HepG2 (cell line): ENCODE data around the gene C11orf68. TPM values are rescaled to one million over a fixed set of nuclear protein-coding genes. Genes with fewer than 3 reads are reported as not detected.

Experiments
- DNMT3B ChIP-seq: conservative IDR thresholded peaks from 2 replicates; pipeline ENCODE4 v1.6.1; 2016; ENCODE audit warnings: missing biosample characterization, control low read depth
- ONECUT2 ChIP-seq: sonication (generic); formaldehyde crosslinking; IDR thresholded peaks from 2 replicates; pipeline ENCODE4 v1.4.0; 2020; ENCODE audit warnings: missing genetic modification reagents
- PRMT3 ChIP-seq: sonication (generic); formaldehyde crosslinking; IDR thresholded peaks from 2 replicates; pipeline ENCODE4 v1.8.1; 2022; ENCODE audit warnings: low read depth, mild to moderate bottlenecking, moderate library complexity, missing genetic modification reagents, borderline replicate concordance
- SRSF9 ChIP-seq: fragments of 200-400 bp; formaldehyde crosslinking; IDR thresholded peaks from 2 replicates; pipeline ENCODE4 v1.6.1; 2018; ENCODE audit warnings: borderline replicate concordance, mild to moderate bottlenecking, low read depth, low read length; ENCODE audit not compliant: insufficient read depth, poor library complexity, severe bottlenecking
- ZNF335 ChIP-seq: sonication (generic); formaldehyde crosslinking; IDR thresholded peaks from 2 replicates; pipeline ENCODE4 v1.4.0; 2020; ENCODE audit warnings: missing genetic modification reagents
- ZNF772 ChIP-seq: sonication (generic); formaldehyde crosslinking; IDR thresholded peaks from 2 replicates; pipeline ENCODE4 v1.5.0; 2020; ENCODE audit warnings: mild to moderate bottlenecking, missing genetic modification reagents
- polyA plus RNA-seq, 8 experiments: library from polyadenylated mRNA; depleted of rRNA in 3 of 8; stranded (reverse) in 7 of 8; unstranded in 1 of 8; fragments of >200 nt; fragmentation: Illumina TruSeq in 4 of 8; extraction: Trizol in 4 of 8; gene quantifications; 2 replicates each; pipeline versions ENCODE4 v1.2.1 to v1.2.3, GENCODE V29; 2011 to 2016; ENCODE audit warnings: low read depth in 4 of 8, missing spikeins in 1 of 8, mixed read lengths in 1 of 8; ENCODE audit not compliant: insufficient read depth in 1 of 8
- total RNA-seq, 5 experiments: library from RNA; depleted of rRNA; stranded (reverse); fragments of >200 nt; fragmentation: Illumina TruSeq; extraction: Trizol; gene quantifications; 2 replicates each; pipeline ENCODE4 v1.2.3, GENCODE V29; 2016; ENCODE audit warnings: low read depth in 1 of 5
- TF ChIP-seq, protein P1 (sequence below): sonication (generic); formaldehyde crosslinking; IDR thresholded peaks from 2 replicates; pipeline ENCODE4 v1.4.0; 2020; ENCODE audit warnings: missing genetic modification reagents, borderline replicate concordance
- TF ChIP-seq, protein P2 (sequence below): sonication (generic); formaldehyde crosslinking; IDR thresholded peaks from 2 replicates; pipeline ENCODE4 v1.9.0; 2022; ENCODE audit warnings: low read depth, missing genetic modification reagents
- TF ChIP-seq, protein P3 (sequence below): sonication (generic); formaldehyde crosslinking; IDR thresholded peaks from 2 replicates; pipeline ENCODE4 v1.4.0; 2020; ENCODE audit warnings: missing genetic modification reagents
- TF ChIP-seq, protein P4 (sequence below): sonication (generic); formaldehyde crosslinking; IDR thresholded peaks from 2 replicates; pipeline ENCODE4 v1.8.0; 2022; ENCODE audit warnings: low read depth, missing genetic modification reagents

Gene C11orf68
- total and polyA plus RNA-seq, 2 of the 13 experiments (the other 11 are each of a cell fraction or from before 2014, with no cell fraction given) = 8.4 to 28.3 TPM

DNA sequence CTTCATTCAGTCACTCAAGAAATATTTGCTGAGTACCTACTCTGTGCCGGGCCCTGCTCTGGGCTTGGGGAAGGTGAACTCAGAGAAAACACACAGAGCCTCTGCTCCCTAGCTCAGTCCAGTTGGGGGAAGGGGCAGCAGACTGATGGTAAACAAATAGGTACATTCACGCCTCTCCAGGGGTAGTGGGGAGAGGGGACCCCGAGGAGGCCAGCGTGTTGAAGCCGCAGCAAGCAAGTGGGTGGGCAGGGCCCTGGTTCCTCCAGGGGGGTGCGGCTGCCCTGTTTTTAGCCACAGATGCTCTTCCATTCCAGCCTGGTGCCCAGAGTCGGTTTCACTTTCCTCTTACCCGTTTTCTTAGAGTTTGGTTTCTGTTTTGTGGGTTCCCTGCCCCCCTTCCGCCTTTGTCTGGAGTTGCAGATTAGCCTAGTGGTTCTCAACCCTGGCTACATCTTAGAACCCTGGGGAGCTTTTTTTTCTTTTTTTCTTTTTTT lies 9.1 kb upstream of the C11orf68 start (continued):
- TF ChIP-seq, protein P1, sequence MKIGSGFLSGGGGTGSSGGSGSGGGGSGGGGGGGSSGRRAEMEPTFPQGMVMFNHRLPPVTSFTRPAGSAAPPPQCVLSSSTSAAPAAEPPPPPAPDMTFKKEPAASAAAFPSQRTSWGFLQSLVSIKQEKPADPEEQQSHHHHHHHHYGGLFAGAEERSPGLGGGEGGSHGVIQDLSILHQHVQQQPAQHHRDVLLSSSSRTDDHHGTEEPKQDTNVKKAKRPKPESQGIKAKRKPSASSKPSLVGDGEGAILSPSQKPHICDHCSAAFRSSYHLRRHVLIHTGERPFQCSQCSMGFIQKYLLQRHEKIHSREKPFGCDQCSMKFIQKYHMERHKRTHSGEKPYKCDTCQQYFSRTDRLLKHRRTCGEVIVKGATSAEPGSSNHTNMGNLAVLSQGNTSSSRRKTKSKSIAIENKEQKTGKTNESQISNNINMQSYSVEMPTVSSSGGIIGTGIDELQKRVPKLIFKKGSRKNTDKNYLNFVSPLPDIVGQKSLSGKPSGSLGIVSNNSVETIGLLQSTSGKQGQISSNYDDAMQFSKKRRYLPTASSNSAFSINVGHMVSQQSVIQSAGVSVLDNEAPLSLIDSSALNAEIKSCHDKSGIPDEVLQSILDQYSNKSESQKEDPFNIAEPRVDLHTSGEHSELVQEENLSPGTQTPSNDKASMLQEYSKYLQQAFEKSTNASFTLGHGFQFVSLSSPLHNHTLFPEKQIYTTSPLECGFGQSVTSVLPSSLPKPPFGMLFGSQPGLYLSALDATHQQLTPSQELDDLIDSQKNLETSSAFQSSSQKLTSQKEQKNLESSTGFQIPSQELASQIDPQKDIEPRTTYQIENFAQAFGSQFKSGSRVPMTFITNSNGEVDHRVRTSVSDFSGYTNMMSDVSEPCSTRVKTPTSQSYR (CRISPR knock-in tag) = peak; percentile 47; the same call in 1 of the 2 replicates
- TF ChIP-seq SRSF9 (no peak), ZNF772 (CRISPR knock-in tag) (no peak), DNMT3B (CRISPR knock-in tag) (no peak), ONECUT2 (CRISPR knock-in tag) (no peak), PRMT3 (CRISPR knock-in tag) (no peak), ZNF335 (CRISPR knock-in tag) (no peak)
- TF ChIP-seq, protein P2, sequence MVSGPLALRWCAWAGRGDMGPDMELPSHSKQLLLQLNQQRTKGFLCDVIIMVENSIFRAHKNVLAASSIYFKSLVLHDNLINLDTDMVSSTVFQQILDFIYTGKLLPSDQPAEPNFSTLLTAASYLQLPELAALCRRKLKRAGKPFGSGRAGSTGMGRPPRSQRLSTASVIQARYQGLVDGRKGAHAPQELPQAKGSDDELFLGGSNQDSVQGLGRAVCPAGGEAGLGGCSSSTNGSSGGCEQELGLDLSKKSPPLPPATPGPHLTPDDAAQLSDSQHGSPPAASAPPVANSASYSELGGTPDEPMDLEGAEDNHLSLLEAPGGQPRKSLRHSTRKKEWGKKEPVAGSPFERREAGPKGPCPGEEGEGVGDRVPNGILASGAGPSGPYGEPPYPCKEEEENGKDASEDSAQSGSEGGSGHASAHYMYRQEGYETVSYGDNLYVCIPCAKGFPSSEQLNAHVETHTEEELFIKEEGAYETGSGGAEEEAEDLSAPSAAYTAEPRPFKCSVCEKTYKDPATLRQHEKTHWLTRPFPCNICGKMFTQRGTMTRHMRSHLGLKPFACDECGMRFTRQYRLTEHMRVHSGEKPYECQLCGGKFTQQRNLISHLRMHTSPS = no peak
- TF ChIP-seq, protein P3, sequence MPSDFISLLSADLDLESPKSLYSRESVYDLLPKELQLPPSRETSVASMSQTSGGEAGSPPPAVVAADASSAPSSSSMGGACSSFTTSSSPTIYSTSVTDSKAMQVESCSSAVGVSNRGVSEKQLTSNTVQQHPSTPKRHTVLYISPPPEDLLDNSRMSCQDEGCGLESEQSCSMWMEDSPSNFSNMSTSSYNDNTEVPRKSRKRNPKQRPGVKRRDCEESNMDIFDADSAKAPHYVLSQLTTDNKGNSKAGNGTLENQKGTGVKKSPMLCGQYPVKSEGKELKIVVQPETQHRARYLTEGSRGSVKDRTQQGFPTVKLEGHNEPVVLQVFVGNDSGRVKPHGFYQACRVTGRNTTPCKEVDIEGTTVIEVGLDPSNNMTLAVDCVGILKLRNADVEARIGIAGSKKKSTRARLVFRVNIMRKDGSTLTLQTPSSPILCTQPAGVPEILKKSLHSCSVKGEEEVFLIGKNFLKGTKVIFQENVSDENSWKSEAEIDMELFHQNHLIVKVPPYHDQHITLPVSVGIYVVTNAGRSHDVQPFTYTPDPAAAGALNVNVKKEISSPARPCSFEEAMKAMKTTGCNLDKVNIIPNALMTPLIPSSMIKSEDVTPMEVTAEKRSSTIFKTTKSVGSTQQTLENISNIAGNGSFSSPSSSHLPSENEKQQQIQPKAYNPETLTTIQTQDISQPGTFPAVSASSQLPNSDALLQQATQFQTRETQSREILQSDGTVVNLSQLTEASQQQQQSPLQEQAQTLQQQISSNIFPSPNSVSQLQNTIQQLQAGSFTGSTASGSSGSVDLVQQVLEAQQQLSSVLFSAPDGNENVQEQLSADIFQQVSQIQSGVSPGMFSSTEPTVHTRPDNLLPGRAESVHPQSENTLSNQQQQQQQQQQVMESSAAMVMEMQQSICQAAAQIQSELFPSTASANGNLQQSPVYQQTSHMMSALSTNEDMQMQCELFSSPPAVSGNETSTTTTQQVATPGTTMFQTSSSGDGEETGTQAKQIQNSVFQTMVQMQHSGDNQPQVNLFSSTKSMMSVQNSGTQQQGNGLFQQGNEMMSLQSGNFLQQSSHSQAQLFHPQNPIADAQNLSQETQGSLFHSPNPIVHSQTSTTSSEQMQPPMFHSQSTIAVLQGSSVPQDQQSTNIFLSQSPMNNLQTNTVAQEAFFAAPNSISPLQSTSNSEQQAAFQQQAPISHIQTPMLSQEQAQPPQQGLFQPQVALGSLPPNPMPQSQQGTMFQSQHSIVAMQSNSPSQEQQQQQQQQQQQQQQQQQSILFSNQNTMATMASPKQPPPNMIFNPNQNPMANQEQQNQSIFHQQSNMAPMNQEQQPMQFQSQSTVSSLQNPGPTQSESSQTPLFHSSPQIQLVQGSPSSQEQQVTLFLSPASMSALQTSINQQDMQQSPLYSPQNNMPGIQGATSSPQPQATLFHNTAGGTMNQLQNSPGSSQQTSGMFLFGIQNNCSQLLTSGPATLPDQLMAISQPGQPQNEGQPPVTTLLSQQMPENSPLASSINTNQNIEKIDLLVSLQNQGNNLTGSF (CRISPR knock-in tag) = no peak
- TF ChIP-seq, protein P4, sequence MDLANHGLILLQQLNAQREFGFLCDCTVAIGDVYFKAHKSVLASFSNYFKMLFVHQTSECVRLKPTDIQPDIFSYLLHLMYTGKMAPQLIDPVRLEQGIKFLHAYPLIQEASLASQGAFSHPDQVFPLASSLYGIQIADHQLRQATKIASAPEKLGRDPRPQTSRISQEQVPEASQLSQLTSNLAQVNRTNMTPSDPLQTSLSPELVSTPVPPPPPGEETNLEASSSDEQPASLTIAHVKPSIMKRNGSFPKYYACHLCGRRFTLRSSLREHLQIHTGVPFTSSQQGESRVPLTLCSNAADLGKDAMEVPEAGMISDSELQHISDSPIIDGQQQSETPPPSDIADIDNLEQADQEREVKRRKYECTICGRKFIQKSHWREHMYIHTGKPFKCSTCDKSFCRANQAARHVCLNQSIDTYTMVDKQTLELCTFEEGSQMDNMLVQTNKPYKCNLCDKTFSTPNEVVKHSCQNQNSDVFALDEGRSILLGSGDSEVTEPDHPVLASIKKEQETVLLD (CRISPR knock-in tag) = no peak
